HG02884 (cell line): ENCODE results near the gene GPATCH1.
A peak's percentile ranks its signal among the peaks of the same experiment; 100 is the strongest.
"Not testable (repeated sequence)": the region's sequence is repeated elsewhere in the genome, so short reads cannot be mapped to it uniquely, and the experiment has no call there.

Experiments
- ATAC-seq: cut with Tn5 transposase; IDR thresholded peaks from one replicate; pipeline ENCODE4 v1.9.1; 2021; ENCODE audit warnings: mild to moderate bottlenecking, moderate library complexity; ENCODE audit not compliant: unreplicated experiment

Gene GPATCH1

GRCh38 chr19:33080761-33081681 lies at the start of gene GPATCH1:
TSS of gene GPATCH1 (plus strand) at chr19:33081181. CDS start at chr19:33081194, 13 bp downstream.
- peak; percentile 83 for ATAC-seq

GRCh38 chr19:33032218-33032781 lies 48.7 kb upstream of the GPATCH1 start:
- no peak for ATAC-seq

GRCh38 chr19:33035461-33035860 lies 45.5 kb upstream of the GPATCH1 start:
- no peak for ATAC-seq

- not testable (repeated sequence) for ATAC-seq
Observed at GRCh38 chr19:33036370-33037167, 44.4 kb upstream of the GPATCH1 start.

GRCh38 chr19:33037168-33038025 lies 43.6 kb upstream of the GPATCH1 start:
- not testable (repeated sequence) for ATAC-seq

- no peak for ATAC-seq
Observed at GRCh38 chr19:33039108-33039599, 41.8 kb upstream of the GPATCH1 start.

- no peak for ATAC-seq
Observed at GRCh38 chr19:33039815-33040214, 41.2 kb upstream of the GPATCH1 start.

GRCh38 chr19:33040994-33041827 lies 39.8 kb upstream of the GPATCH1 start:
- ATAC-seq = no peak

- not testable (repeated sequence) for ATAC-seq
Observed at GRCh38 chr19:33041828-33042160, 39.2 kb upstream of the GPATCH1 start.

- no peak for ATAC-seq
Observed at GRCh38 chr19:33047422-33047821, 33.6 kb upstream of the GPATCH1 start.

- ATAC-seq = no peak
Observed at GRCh38 chr19:33048806-33049676, 31.9 kb upstream of the GPATCH1 start.

- no peak for ATAC-seq
Observed at GRCh38 chr19:33050110-33050509, 30.9 kb upstream of the GPATCH1 start.

GRCh38 chr19:33052352-33052972 lies 28.5 kb upstream of the GPATCH1 start:
- no peak for ATAC-seq

GRCh38 chr19:33054623-33055022 lies 26.4 kb upstream of the GPATCH1 start:
- ATAC-seq = no peak

- no peak for ATAC-seq
Observed at GRCh38 chr19:33055718-33056117, 25.3 kb upstream of the GPATCH1 start.

- no peak for ATAC-seq
Observed at GRCh38 chr19:33060586-33060985, 20.4 kb upstream of the GPATCH1 start.

GRCh38 chr19:33062902-33063301 lies 18.1 kb upstream of the GPATCH1 start:
- no peak for ATAC-seq

- ATAC-seq = no peak
Observed at GRCh38 chr19:33063356-33063752, 17.6 kb upstream of the GPATCH1 start.
